HFFc6 (cell line): Measurements from ENCODE around the gene CD300A. TPM values are rescaled to one million over a fixed set of nuclear protein-coding genes. Genes with fewer than 3 reads are reported as not detected.

ENCODE experiments used
- DNase-seq: peaks from one replicate; pipeline ENCODE4 v3.0.0-alpha.2; 2018
- H3K27ac Mint-ChIP-seq: 2 replicates; pipeline ENCODE4 v1.8.0; 2020; ENCODE audit warnings: mild to moderate bottlenecking, mixed read lengths
- H3K27me3 Mint-ChIP-seq: 2 replicates; pipeline ENCODE4 v1.8.0; 2021; ENCODE audit warnings: mild to moderate bottlenecking, moderate library complexity, mixed read lengths; ENCODE audit not compliant: insufficient read depth
- H3K36me3 Mint-ChIP-seq: 2 replicates; pipeline ENCODE4 v1.8.0; 2021; ENCODE audit warnings: low read depth, mixed read lengths
- H3K4me1 Mint-ChIP-seq: 2 replicates; pipeline ENCODE4 v1.8.0; 2020; ENCODE audit warnings: low read depth, mixed read lengths
- H3K4me3 Mint-ChIP-seq: 2 replicates; pipeline ENCODE4 v1.8.0; 2020; ENCODE audit warnings: mild to moderate bottlenecking, moderate library complexity, mixed read lengths
- H3K9me3 Mint-ChIP-seq: 2 replicates; pipeline ENCODE4 v1.8.0; 2020; ENCODE audit warnings: mild to moderate bottlenecking, mixed read lengths
- CTCF ChIP-seq: fragments of 200-600 bp; sonication (generic); IDR thresholded peaks from 2 replicates; pipeline ENCODE4 v1.5.0; 2021; ENCODE audit warnings: antibody characterized with exemption, mild to moderate bottlenecking
- total RNA-seq, 6 experiments: library from RNA; stranded (reverse); fragmentation: NEBNext Ultra II Directional; extraction: Animal tissue kit (Norgen Biotek cat#: 25700); gene quantifications; 2 replicates in 1 of 6; 3 replicates in 5 of 6; pipeline ENCODE4 v1.2.3, GENCODE V29; 2021

CD300A gene
- total RNA-seq, 6 experiments from 2014 or later: not detected

- Mint-ChIP-seq H3K27ac (no peak overlapping the region), H3K36me3 (peaks cover 10% of the 10 kb centered on the region; the same call in 1 of the 2 replicates), H3K4me1 (no peaks in the 10 kb centered on the region), H3K27me3 (peaks cover 2% of the 10 kb centered on the region), H3K9me3 (peaks cover 78% of the 10 kb centered on the region), H3K4me3 (no peak overlapping the region)
- DNase-seq: no peak
- no peak for TF ChIP-seq CTCF
Measured at GRCh38 chr17:74525781-74526288, 59.4 kb downstream of the CD300A start.

GRCh38 chr17:74526681-74527080 lies 60.2 kb downstream of the CD300A start:
- no peak for DNase-seq
- Mint-ChIP-seq H3K9me3 (peaks cover 75% of the 10 kb centered on the region), H3K36me3 (peaks cover 12% of the 10 kb centered on the region; the same call in 1 of the 2 replicates)

GRCh38 chr17:74527081-74527480 lies 60.6 kb downstream of the CD300A start:
- no peak for DNase-seq
- H3K4me1 Mint-ChIP-seq: no peaks in the 10 kb centered on the region
- H3K36me3 Mint-ChIP-seq: peaks cover 12% of the 10 kb centered on the region; the same call in 1 of the 2 replicates
- H3K27ac Mint-ChIP-seq: no peak overlapping the region
- peaks cover 2% of the 10 kb centered on the region for H3K27me3 Mint-ChIP-seq
- H3K9me3 Mint-ChIP-seq: peaks cover 75% of the 10 kb centered on the region
- H3K4me3 Mint-ChIP-seq: no peak overlapping the region
- TF ChIP-seq CTCF: no peak

More at GRCh38 chr17:74526681-74527080, 60.2 kb downstream of the CD300A start:
- H3K27me3 Mint-ChIP-seq: peaks cover 2% of the 10 kb centered on the region
- no peak for TF ChIP-seq CTCF
- no peak overlapping the region for H3K4me3 Mint-ChIP-seq
- no peaks in the 10 kb centered on the region for H3K4me1 Mint-ChIP-seq
- no peak overlapping the region for H3K27ac Mint-ChIP-seq

- no peak overlapping the region for H3K4me3 Mint-ChIP-seq
- DNase-seq: no peak
- H3K4me1 Mint-ChIP-seq: no peaks in the 10 kb centered on the region
- peaks cover 77% of the 10 kb centered on the region for H3K9me3 Mint-ChIP-seq
- peaks cover 2% of the 10 kb centered on the region for H3K27me3 Mint-ChIP-seq
- TF ChIP-seq CTCF: no peak
- no peak overlapping the region for H3K27ac Mint-ChIP-seq
- peaks cover 12% of the 10 kb centered on the region; the same call in 1 of the 2 replicates for H3K36me3 Mint-ChIP-seq
Measured at GRCh38 chr17:74527756-74528155, 61.3 kb downstream of the CD300A start.

DNA sequence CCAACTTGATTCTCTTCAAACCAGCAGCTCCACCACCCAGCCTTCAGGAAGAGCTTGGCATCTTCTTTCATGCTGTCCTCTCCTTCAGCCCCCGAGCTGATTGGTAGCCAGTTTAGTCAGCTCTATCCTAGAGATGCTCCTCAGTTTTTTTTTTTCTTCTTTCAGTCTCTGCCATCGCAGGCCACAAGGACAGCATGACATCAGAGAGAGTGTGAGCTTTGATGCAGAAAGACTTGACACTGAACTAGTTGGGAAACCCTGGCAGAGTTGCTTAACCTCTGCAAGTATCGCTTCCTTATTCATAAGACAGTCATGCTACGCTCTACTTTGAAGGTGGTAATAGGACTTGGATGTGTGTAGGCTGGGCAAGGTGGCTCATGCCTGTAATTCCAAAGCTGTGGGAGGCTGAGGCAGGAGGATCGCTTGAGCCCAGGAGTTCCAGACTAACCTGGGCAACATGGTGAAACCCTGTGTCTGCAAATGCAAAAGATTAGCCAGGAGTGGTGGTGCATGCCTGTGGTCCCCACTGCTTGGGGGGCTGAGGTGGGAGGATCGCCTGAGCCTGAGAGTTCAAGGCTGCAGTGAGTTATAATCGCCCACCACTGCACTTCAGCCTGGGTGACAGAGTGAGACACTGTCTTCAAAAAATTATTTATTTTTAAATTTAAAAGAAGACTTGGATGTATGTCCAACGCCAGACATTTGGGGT lies 62.2 kb downstream of the CD300A start:
- TF ChIP-seq CTCF: no peak
- no peak for DNase-seq
- Mint-ChIP-seq H3K9me3 (peaks cover 72% of the 10 kb centered on the region), H3K36me3 (peaks cover 12% of the 10 kb centered on the region; the same call in 1 of the 2 replicates), H3K27ac (no peak overlapping the region), H3K4me1 (no peaks in the 10 kb centered on the region), H3K4me3 (no peak overlapping the region), H3K27me3 (peaks cover 2% of the 10 kb centered on the region)
